ENCODE data around the gene TNFSF10. TPM values are rescaled to one million over a fixed set of nuclear protein-coding genes. Genes with fewer than 3 reads are reported as not detected.
"Not testable (repeated sequence)": the region's sequence is repeated elsewhere in the genome, so short reads cannot be mapped to it uniquely, and the experiment has no call there.

TNFSF10 gene
- total RNA-seq, result 10 to 100 TPM; 13.0 to 19.1 TPM
- 1 to 10 TPM; 5.2 to 5.5 TPM for polyA plus RNA-seq (ENCODE audit: insufficient read length in 2 of 2)
- long read RNA-seq, donor 1, partial matches to known transcripts, result 0 of 1 reads
- long read RNA-seq, donor 1, other reads (novel, unspliced or antisense), result 0 of 1 reads
- long read RNA-seq, donor 2, partial matches to known transcripts, result 0 of 1 reads
- long read RNA-seq, donor 2, other reads (novel, unspliced or antisense), result 0 of 1 reads
- long read RNA-seq, donor 3, partial matches to known transcripts, result 0 of 1 reads
- long read RNA-seq, donor 3, other reads (novel, unspliced or antisense), result 0 of 1 reads
- long read RNA-seq, donor 4, transcript TNFSF10-201 (5 exons, 1,953 nt), result major isoform, 24 of 27 reads
- long read RNA-seq, donor 4, partial matches to known transcripts, result 0 of 27 reads
- long read RNA-seq, donor 4, other reads (novel, unspliced or antisense), result 0 of 27 reads

DNA sequence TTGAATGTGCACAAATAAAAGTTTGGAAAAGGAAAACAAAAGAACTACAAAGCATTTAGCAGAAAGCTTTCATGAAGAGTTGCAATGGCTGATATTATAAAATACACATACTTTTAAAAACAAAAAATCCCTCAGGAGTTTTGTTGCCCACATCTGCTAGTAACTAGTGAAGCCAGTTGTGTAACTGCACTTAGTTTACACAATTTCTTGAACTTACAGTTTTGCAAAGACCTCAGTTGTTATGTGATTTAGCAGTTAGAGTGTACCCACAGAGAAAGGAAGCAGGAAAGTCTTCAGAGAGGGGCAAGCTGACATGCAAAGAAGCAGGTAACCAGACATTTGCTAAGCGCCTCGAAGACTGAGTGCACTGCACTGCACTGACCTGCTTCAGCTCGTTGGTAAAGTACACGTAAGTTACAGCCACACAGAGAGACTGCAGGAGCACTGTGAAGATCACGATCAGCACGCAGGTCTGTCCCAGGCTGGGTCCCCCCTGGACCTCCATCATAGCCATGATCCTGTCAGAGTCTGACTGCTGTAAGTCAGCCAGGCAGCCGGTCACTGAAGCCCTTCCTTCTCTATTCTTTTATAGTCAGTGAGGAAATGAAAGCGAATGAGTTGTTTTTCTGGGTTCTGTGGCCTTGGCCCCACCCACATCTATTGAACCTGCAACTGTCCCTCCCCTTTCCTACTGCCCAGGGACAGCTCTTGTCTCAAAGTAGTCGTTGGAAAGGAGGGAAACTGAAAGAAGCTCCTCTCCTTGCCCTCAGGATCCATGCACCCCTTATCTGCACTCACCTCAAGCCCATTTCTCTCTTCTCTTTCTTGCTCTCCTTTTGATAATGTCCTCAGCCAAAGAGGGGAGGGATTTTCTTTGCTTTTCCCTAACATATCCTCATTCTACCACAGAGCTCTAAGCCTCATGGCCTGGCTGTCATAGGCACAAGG, at the start of gene TNFSF10:
TNFSF10 (minus strand) TSS at position 560 of the 948 bp plus-strand sequence; CDS start at position 514, 46 bp downstream.
- peak within 1 kb of the TSS; percentile 1 for H3K4me3 ChIP-seq (ENCODE audit: low read depth, low read length)
- no peak within 1 kb of the TSS for H3K27ac ChIP-seq (ENCODE audit: low read depth, low read length)
- H3K4me1 ChIP-seq (ENCODE audit: control insufficient read depth, insufficient read depth, low read length), result peaks cover 4% of the 10 kb centered on the region
- H3K9me3 ChIP-seq (ENCODE audit: control insufficient read depth, insufficient read depth, low read length), result no peaks in the 10 kb centered on the region
- no peaks in the 10 kb centered on the region for H3K36me3 ChIP-seq (ENCODE audit: control insufficient read depth, insufficient read depth, low read length)
- peak in 2 of 6 donors; percentile 7 to 17 for DNase-seq (ENCODE audit: low read depth in 4 of 6, low spot score in 6 of 6)
- no peaks in the 10 kb centered on the region for H3K27me3 ChIP-seq (ENCODE audit: control insufficient read depth, insufficient read depth, low read length)
- WGBS (ENCODE audit: insufficient coverage), result 44% methylated on average over 6 of the region's 9 CpGs

DNA sequence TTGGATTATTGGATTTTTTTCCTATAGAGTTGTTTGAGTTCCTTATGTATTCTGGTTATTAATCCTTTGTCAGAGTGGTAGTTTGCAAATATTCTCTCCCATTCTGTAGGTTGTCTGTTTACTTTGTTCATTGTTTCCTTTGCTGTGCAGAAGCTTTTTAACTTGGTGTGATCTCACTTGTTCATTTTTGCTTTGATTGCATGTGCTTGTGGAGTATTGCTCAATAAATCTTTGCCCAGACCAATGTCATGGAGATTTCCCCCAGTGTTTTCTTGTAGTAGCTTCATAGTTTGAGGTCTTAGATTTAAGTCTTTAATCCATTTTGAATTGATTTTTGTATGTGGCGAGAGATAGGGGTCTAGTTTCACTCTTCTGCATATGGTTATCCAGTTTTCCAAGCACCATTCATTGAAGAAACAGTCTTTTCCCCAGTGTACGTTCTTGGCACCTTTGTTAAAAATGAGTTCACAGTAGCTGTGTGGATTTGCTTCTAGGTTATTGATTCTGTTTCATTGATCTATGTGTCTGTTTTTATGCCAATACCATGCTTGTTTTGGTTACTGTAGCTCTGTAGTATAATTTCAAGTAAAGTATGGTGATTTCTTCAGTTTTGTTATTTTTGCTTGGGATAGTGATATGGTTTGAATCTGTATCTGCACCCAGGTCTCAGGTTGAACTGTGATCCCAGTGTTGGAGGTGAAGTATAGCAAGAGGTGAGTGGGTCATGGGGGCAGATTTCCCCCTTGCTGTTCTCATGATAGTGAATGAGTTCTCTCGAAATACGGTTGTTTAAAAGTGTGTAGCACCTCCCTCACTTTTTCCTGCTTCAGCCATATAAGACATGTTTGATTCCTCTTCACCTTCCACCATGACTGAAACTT, 46.1 kb upstream of the TNFSF10 start:
- DNase-seq (ENCODE audit: low read depth in 4 of 6, low spot score in 6 of 6), result no peak
- Histone ChIP-seq H3K4me3 (ENCODE audit: low read depth, low read length) (no peak overlapping the region), H3K36me3 (ENCODE audit: control insufficient read depth, insufficient read depth, low read length) (no peaks in the 10 kb centered on the region), H3K4me1 (ENCODE audit: control insufficient read depth, insufficient read depth, low read length) (no peaks in the 10 kb centered on the region), H3K27me3 (ENCODE audit: control insufficient read depth, insufficient read depth, low read length) (no peaks in the 10 kb centered on the region), H3K27ac (ENCODE audit: low read depth, low read length) (no peak overlapping the region), H3K9me3 (ENCODE audit: control insufficient read depth, insufficient read depth, low read length) (no peaks in the 10 kb centered on the region)
- 100% methylated on average over 1 of the region's 4 CpGs for WGBS (ENCODE audit: insufficient coverage)

DNA sequence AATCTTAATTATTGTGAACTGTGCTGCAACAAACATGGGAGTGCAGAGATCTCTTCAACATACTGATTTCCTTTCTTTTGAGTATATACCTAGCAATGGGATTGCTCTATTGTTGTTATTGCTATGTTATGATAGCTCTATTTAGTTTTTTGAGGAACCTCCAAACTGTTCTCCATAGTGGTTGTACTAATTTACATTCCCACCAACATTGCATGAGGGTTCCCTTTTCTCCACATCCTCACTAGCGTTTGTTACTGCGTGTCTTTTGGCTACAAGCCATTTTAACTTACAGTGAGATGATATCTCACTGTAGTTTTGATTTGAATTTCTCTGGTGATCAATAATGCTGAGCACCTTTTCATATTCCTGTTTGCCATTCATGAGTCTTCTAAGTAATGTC, 45.5 kb upstream of the TNFSF10 start:
- Histone ChIP-seq H3K4me3 (ENCODE audit: low read depth, low read length) (no peak overlapping the region), H3K36me3 (ENCODE audit: control insufficient read depth, insufficient read depth, low read length) (no peaks in the 10 kb centered on the region), H3K27ac (ENCODE audit: low read depth, low read length) (no peak overlapping the region), H3K9me3 (ENCODE audit: control insufficient read depth, insufficient read depth, low read length) (no peaks in the 10 kb centered on the region), H3K4me1 (ENCODE audit: control insufficient read depth, insufficient read depth, low read length) (no peaks in the 10 kb centered on the region), H3K27me3 (ENCODE audit: control insufficient read depth, insufficient read depth, low read length) (no peaks in the 10 kb centered on the region)
- DNase-seq (ENCODE audit: low read depth in 4 of 6, low spot score in 6 of 6), result no peak
- no CpG with 5 or more reads among the region's 2 CpGs for WGBS (ENCODE audit: insufficient coverage)

DNA sequence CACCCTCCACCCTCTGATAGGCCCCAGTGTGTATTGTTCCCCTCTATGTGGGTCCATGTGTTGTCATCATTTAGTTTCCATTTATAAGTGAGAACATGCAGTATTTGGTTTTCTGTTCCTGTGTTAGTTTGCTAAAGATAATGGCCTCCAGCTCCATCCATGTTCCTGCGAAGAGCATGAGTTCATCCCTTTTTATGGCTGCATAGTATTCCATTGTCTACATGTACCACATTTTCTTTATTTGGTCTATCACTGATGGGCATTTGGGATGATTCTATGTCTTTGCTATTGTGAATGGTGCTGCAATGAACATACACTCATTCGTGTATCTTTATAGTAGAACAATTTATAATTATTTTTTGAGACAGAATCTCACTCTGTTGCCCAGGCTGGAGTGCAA, 43.6 kb upstream of the TNFSF10 start:
- H3K27ac ChIP-seq (ENCODE audit: low read depth, low read length); H3K36me3 ChIP-seq (ENCODE audit: control insufficient read depth, insufficient read depth, low read length); H3K27me3 ChIP-seq (ENCODE audit: control insufficient read depth, insufficient read depth, low read length); H3K9me3 ChIP-seq (ENCODE audit: control insufficient read depth, insufficient read depth, low read length); H3K4me3 ChIP-seq (ENCODE audit: low read depth, low read length); H3K4me1 ChIP-seq (ENCODE audit: control insufficient read depth, insufficient read depth, low read length); DNase-seq (ENCODE audit: low read depth in 4 of 6, low spot score in 6 of 6): not testable (repeated sequence)
- no CpG with 5 or more reads among the region's 2 CpGs for WGBS (ENCODE audit: insufficient coverage)

DNA sequence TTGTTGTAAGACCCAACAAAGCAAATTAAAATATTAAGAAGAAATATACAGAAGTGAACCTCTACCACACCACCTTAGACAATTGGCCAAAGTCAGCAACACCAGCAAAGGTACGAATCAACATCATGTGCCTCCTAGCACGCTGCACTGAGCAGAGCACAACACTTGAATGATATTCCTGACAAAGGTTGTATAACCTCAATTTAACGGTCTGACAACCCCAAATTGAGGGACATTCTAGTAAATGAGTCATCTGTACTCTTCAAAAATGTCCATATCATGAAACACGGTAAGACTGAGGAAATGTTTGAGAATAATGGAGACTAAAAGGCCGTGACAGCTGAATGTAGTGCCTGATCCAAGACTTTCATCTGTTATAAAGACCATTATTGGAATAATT, 41.3 kb upstream of the TNFSF10 start:
- DNase-seq (ENCODE audit: low read depth in 4 of 6, low spot score in 6 of 6), result peak in 1 of 6 donors; percentile 8
- H3K4me3 ChIP-seq (ENCODE audit: low read depth, low read length), result no peak overlapping the region
- H3K9me3 ChIP-seq (ENCODE audit: control insufficient read depth, insufficient read depth, low read length), result no peaks in the 10 kb centered on the region
- no peaks in the 10 kb centered on the region for H3K4me1 ChIP-seq (ENCODE audit: control insufficient read depth, insufficient read depth, low read length)
- H3K27me3 ChIP-seq (ENCODE audit: control insufficient read depth, insufficient read depth, low read length), result no peaks in the 10 kb centered on the region
- 74% methylated on average over 2 of the region's 5 CpGs for WGBS (ENCODE audit: insufficient coverage)
- no peak overlapping the region for H3K27ac ChIP-seq (ENCODE audit: low read depth, low read length)
- no peaks in the 10 kb centered on the region for H3K36me3 ChIP-seq (ENCODE audit: control insufficient read depth, insufficient read depth, low read length)

DNA sequence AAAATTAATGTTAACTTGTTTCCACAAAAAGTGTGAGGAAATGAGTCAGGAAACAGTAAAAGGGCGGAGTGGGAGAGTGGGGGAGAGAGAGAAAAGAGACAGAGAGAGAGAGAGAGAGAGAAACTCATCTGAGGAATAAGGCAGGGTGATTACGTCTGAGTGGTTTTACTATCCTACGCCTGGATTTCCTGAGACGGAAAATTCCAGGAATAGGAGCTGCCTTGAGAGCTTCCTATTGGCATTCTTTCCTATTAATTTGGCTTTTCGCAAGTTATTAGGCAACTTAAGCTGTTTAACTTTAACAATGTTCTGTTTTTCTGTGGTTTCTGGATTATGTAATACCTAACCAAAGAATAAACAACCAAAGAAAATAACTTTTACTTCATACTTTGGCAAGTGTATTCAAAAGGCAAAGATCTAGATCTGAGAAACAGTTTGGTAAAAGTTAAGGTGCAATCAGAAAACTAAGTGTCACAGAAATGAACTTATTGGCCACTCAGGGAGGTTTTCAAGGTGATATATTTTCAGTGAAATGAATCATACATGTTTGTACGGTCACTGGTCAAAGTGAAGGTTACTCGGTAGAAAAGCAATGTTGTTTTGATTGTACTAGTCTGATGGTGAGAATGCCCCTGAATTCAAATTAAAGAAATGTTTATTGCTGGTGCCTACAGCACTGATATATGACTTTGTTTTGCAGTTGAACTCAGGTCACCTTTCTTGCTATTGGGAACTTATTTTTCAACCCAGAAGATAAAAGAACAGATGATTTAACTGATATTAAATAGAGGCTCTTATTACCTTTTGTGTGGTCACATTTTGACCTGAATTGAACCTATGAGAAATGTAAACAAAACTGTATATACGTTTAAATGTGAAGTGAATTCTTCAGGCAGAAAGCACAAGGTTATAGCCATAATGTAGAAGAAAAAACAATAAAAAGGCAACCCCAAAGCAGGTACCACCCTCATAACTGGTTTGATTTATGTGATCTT, 39.9 kb upstream of the TNFSF10 start:
- Histone ChIP-seq H3K27ac (ENCODE audit: low read depth, low read length) (peak overlapping the region; percentile 15), H3K4me1 (ENCODE audit: control insufficient read depth, insufficient read depth, low read length) (no peaks in the 10 kb centered on the region), H3K36me3 (ENCODE audit: control insufficient read depth, insufficient read depth, low read length) (no peaks in the 10 kb centered on the region), H3K9me3 (ENCODE audit: control insufficient read depth, insufficient read depth, low read length) (no peaks in the 10 kb centered on the region), H3K4me3 (ENCODE audit: low read depth, low read length) (no peak overlapping the region), H3K27me3 (ENCODE audit: control insufficient read depth, insufficient read depth, low read length) (no peaks in the 10 kb centered on the region)
- peak in 2 of 6 donors; percentile 13 to 30 for DNase-seq (ENCODE audit: low read depth in 4 of 6, low spot score in 6 of 6)
- 50% methylated on average over 4 of the region's 8 CpGs for WGBS (ENCODE audit: insufficient coverage)

DNA sequence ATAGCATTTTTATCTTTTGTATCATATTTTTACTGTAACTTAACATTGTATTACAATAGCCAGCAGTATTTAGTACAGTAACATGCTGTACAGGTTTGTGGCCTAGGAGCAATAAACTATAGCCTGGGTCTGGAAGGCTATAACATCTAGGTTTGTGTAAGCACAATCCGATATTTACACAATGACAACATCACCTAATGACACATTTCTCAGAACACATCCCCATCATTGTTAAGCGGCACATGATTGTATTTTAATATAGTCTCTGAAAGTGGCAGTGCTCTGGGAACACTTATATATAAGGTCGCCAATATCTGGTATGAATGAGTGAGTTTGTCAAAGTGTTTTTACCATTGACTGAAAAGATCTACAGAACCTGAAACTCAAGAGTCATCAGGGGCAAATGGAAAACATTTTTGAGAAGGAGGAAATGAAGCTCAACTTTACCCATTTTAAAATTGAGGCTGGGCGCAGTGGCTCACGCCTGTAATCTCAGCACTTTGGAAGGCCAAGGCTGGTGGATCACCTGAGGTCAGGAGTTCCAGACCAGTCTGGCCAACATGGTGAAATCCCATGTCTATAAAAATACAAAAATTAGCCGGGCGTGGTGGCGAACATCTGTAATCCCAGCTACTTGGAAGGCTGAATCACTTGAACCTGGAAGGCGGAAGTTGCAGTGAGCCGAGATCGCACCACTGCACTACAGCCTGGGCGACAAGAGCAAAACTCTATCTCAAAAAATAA, 38.8 kb upstream of the TNFSF10 start:
- Histone ChIP-seq H3K27me3 (ENCODE audit: control insufficient read depth, insufficient read depth, low read length) (no peaks in the 10 kb centered on the region), H3K4me1 (ENCODE audit: control insufficient read depth, insufficient read depth, low read length) (no peaks in the 10 kb centered on the region), H3K36me3 (ENCODE audit: control insufficient read depth, insufficient read depth, low read length) (no peaks in the 10 kb centered on the region), H3K9me3 (ENCODE audit: control insufficient read depth, insufficient read depth, low read length) (no peaks in the 10 kb centered on the region), H3K4me3 (ENCODE audit: low read depth, low read length) (no peak overlapping the region), H3K27ac (ENCODE audit: low read depth, low read length) (peak overlapping the region; percentile 15)
- no peak for DNase-seq (ENCODE audit: low read depth in 4 of 6, low spot score in 6 of 6)
- 93% methylated on average over 5 of the region's 12 CpGs for WGBS (ENCODE audit: insufficient coverage)

DNA sequence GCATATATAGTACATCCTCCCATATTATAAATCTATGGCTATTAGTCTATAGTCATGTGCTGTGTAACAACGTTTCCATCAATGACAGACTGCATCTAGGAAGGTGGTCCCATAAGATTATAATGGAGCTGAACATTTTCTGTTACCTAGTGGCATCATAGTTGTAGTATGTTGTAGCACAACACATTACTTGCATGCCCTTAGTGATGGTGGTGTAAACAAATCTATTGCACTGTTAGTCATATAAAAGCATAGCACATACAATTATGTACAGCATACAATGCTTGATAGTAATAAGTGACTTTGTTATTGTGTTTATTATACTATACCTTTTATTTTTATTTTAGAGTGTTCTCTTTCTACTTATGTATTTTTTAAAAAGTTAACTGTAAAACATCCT, 37.4 kb upstream of the TNFSF10 start:
- H3K4me1 ChIP-seq (ENCODE audit: control insufficient read depth, insufficient read depth, low read length), result no peaks in the 10 kb centered on the region
- DNase-seq (ENCODE audit: low read depth in 4 of 6, low spot score in 6 of 6), result no peak
- H3K27me3 ChIP-seq (ENCODE audit: control insufficient read depth, insufficient read depth, low read length), result no peaks in the 10 kb centered on the region
- no CpG with 5 or more reads among the region's 1 CpG for WGBS (ENCODE audit: insufficient coverage)
- no peak overlapping the region for H3K27ac ChIP-seq (ENCODE audit: low read depth, low read length)
- H3K4me3 ChIP-seq (ENCODE audit: low read depth, low read length), result no peak overlapping the region
- H3K36me3 ChIP-seq (ENCODE audit: control insufficient read depth, insufficient read depth, low read length), result no peaks in the 10 kb centered on the region
- no peaks in the 10 kb centered on the region for H3K9me3 ChIP-seq (ENCODE audit: control insufficient read depth, insufficient read depth, low read length)
